ENCODE data around the gene CATSPER1.

The CATSPER1 gene

DNA sequence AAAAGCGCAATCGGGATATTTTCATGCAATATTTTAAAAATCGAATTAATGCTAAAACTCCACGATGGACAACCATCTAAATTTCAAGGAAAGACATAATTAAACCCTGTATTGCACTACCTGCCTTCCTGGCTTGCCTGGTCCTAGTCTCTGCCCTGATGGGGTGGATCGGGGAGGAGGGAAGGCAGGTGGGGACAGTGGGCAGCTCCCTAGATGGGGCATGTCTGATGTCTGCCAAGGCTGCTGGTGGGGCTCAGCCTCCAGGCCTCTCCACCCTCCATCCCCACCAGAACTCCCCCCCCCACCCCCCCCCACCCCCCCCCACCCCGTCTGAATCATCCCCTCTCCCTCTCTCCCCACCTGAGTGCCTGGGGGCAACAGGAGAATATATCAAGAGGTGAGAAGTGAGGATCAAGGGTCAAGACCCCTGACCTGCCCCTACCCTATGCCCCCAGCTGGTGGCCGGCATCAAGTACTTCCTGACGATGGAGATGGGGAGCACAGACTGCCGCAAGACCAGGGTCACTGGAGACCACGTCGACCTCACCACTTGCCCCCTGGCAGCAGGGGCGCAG is 13.8 kb downstream of the CATSPER1 start:
- ATAC-seq, result no peak
- no peak for TF ChIP-seq ISL1 (CRISPR knock-in tag; IDR thresholded peaks at IDR 0.05)
- no peak for TF ChIP-seq ZFP30 (CRISPR knock-in tag; IDR thresholded peaks at IDR 0.05)
- TF ChIP-seq PPARA (CRISPR knock-in tag; IDR thresholded peaks at IDR 0.05; ENCODE audit: borderline replicate concordance), result no peak
- TF ChIP-seq, protein P1, sequence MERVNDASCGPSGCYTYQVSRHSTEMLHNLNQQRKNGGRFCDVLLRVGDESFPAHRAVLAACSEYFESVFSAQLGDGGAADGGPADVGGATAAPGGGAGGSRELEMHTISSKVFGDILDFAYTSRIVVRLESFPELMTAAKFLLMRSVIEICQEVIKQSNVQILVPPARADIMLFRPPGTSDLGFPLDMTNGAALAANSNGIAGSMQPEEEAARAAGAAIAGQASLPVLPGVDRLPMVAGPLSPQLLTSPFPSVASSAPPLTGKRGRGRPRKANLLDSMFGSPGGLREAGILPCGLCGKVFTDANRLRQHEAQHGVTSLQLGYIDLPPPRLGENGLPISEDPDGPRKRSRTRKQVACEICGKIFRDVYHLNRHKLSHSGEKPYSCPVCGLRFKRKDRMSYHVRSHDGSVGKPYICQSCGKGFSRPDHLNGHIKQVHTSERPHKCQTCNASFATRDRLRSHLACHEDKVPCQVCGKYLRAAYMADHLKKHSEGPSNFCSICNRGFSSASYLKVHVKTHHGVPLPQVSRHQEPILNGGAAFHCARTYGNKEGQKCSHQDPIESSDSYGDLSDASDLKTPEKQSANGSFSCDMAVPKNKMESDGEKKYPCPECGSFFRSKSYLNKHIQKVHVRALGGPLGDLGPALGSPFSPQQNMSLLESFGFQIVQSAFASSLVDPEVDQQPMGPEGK (CRISPR knock-in tag; IDR thresholded peaks at IDR 0.05; ENCODE audit: borderline replicate concordance), result no peak
- no peak for TF ChIP-seq ZNF70 (CRISPR knock-in tag; IDR thresholded peaks at IDR 0.05)
- no peak for TF ChIP-seq SNAI2 (CRISPR knock-in tag; IDR thresholded peaks at IDR 0.05)
- TF ChIP-seq, protein P2, sequence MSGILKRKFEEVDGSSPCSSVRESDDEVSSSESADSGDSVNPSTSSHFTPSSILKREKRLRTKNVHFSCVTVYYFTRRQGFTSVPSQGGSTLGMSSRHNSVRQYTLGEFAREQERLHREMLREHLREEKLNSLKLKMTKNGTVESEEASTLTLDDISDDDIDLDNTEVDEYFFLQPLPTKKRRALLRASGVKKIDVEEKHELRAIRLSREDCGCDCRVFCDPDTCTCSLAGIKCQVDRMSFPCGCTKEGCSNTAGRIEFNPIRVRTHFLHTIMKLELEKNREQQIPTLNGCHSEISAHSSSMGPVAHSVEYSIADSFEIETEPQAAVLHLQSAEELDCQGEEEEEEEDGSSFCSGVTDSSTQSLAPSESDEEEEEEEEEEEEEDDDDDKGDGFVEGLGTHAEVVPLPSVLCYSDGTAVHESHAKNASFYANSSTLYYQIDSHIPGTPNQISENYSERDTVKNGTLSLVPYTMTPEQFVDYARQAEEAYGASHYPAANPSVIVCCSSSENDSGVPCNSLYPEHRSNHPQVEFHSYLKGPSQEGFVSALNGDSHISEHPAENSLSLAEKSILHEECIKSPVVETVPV (CRISPR knock-in tag; IDR thresholded peaks at IDR 0.05), result no peak
- TF ChIP-seq, protein P3, sequence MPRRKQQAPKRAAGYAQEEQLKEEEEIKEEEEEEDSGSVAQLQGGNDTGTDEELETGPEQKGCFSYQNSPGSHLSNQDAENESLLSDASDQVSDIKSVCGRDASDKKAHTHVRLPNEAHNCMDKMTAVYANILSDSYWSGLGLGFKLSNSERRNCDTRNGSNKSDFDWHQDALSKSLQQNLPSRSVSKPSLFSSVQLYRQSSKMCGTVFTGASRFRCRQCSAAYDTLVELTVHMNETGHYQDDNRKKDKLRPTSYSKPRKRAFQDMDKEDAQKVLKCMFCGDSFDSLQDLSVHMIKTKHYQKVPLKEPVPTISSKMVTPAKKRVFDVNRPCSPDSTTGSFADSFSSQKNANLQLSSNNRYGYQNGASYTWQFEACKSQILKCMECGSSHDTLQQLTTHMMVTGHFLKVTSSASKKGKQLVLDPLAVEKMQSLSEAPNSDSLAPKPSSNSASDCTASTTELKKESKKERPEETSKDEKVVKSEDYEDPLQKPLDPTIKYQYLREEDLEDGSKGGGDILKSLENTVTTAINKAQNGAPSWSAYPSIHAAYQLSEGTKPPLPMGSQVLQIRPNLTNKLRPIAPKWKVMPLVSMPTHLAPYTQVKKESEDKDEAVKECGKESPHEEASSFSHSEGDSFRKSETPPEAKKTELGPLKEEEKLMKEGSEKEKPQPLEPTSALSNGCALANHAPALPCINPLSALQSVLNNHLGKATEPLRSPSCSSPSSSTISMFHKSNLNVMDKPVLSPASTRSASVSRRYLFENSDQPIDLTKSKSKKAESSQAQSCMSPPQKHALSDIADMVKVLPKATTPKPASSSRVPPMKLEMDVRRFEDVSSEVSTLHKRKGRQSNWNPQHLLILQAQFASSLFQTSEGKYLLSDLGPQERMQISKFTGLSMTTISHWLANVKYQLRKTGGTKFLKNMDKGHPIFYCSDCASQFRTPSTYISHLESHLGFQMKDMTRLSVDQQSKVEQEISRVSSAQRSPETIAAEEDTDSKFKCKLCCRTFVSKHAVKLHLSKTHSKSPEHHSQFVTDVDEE (CRISPR knock-in tag; IDR thresholded peaks at IDR 0.05), result no peak
- TF ChIP-seq ZNF565 (CRISPR knock-in tag; conservative IDR thresholded peaks at IDR 0.05; ENCODE audit: low read depth), result no peak
- TF ChIP-seq ZFP3 (CRISPR knock-in tag; IDR thresholded peaks at IDR 0.05), result no peak
- no peak for TF ChIP-seq TCF4 (CRISPR knock-in tag; IDR thresholded peaks at IDR 0.05; ENCODE audit: borderline replicate concordance)
- no peak for TF ChIP-seq OSR1 (CRISPR knock-in tag; IDR thresholded peaks at IDR 0.05)
- TF ChIP-seq, protein P4, sequence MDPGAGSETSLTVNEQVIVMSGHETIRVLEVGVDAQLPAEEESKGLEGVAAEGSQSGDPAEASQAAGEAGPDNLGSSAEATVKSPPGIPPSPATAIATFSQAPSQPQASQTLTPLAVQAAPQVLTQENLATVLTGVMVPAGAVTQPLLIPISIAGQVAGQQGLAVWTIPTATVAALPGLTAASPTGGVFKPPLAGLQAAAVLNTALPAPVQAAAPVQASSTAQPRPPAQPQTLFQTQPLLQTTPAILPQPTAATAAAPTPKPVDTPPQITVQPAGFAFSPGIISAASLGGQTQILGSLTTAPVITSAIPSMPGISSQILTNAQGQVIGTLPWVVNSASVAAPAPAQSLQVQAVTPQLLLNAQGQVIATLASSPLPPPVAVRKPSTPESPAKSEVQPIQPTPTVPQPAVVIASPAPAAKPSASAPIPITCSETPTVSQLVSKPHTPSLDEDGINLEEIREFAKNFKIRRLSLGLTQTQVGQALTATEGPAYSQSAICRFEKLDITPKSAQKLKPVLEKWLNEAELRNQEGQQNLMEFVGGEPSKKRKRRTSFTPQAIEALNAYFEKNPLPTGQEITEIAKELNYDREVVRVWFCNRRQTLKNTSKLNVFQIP (CRISPR knock-in tag; IDR thresholded peaks at IDR 0.05; ENCODE audit: borderline replicate concordance, low read depth), result no peak
- TF ChIP-seq GLIS3 (CRISPR knock-in tag; IDR thresholded peaks at IDR 0.05), result no peak
- TF ChIP-seq, protein P5, sequence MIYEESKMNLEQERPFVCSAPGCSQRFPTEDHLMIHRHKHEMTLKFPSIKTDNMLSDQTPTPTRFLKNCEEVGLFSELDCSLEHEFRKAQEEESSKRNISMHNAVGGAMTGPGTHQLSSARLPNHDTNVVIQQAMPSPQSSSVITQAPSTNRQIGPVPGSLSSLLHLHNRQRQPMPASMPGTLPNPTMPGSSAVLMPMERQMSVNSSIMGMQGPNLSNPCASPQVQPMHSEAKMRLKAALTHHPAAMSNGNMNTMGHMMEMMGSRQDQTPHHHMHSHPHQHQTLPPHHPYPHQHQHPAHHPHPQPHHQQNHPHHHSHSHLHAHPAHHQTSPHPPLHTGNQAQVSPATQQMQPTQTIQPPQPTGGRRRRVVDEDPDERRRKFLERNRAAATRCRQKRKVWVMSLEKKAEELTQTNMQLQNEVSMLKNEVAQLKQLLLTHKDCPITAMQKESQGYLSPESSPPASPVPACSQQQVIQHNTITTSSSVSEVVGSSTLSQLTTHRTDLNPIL (CRISPR knock-in tag; IDR thresholded peaks at IDR 0.05; ENCODE audit: low read depth), result no peak

DNA sequence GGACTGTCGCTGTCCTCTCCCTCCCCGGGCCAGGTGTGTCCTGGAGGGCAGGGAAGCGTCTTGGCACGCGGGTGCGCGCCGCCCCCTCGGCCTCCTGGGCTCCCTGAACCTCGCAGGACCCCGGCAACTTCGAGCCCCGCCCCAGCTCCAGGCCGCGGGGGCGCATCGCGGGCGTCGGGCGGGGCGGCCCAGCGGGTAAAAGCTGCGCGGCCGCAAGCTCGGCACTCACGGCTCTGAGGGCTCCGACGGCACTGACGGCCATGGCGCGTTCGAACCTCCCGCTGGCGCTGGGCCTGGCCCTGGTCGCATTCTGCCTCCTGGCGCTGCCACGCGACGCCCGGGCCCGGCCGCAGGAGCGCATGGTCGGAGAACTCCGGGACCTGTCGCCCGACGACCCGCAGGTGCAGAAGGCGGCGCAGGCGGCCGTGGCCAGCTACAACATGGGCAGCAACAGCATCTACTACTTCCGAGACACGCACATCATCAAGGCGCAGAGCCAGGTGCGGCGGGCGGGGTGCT is 14.4 kb downstream of the CATSPER1 start, which contains the start of gene CST6:
Gene CST6, plus strand, starts transcription at position 224 of the 519 bp plus-strand sequence. Its CDS starts 37 bp downstream, at position 261.
- ATAC-seq, result no peak

DNA sequence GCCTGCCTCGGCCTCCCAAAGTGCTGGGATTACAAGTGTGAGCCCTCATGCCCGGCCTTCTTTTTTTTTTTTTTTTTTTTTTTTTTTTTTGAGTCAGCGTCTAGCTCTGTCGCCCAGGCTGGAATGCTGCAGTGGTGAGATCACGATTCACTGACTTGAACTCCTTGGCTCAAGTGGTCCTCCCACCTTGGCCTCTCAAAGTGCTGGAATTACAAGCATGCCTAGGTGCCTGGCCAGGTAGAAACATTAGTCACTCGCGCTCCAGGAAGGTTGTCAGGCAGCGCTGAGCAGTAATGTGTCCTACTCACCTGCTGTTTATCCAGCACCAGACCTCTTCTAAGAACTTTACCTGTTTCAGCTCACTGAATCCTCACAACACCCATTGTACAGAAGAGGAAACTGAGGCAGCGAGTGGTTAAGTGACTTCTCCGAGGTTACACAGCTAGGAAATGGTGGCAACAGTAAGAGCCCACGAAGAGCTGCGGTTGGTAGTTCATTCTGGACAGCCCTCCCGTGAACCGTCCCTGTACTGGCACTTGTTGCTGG is 15.0 kb downstream of the CATSPER1 start:
- ATAC-seq, result peak; percentile 9; the same call in 2 of the 3 replicates
- TF ChIP-seq, protein P5 (CRISPR knock-in tag; IDR thresholded peaks at IDR 0.05; ENCODE audit: low read depth), result no peak
- TF ChIP-seq ISL1 (CRISPR knock-in tag; IDR thresholded peaks at IDR 0.05), result no peak
- TF ChIP-seq CSDC2 (CRISPR knock-in tag; IDR thresholded peaks at IDR 0.05), result no peak
- TF ChIP-seq TCF4 (CRISPR knock-in tag; IDR thresholded peaks at IDR 0.05; ENCODE audit: borderline replicate concordance), result no peak
- TF ChIP-seq ZNF565 (CRISPR knock-in tag; conservative IDR thresholded peaks at IDR 0.05; ENCODE audit: low read depth), result no peak
- TF ChIP-seq, protein P4 (CRISPR knock-in tag; IDR thresholded peaks at IDR 0.05; ENCODE audit: borderline replicate concordance, low read depth), result no peak
- TF ChIP-seq SNAI2 (CRISPR knock-in tag; IDR thresholded peaks at IDR 0.05), result no peak
- TF ChIP-seq, protein P3 (CRISPR knock-in tag; IDR thresholded peaks at IDR 0.05), result no peak
- TF ChIP-seq, protein P2 (CRISPR knock-in tag; IDR thresholded peaks at IDR 0.05), result no peak

More for the DNA sequence above, 14.4 kb downstream of the CATSPER1 start, which contains the start of gene CST6:
- no peak for TF ChIP-seq ISL1 (CRISPR knock-in tag; IDR thresholded peaks at IDR 0.05)
- no peak for TF ChIP-seq ZC3H10 (CRISPR knock-in tag; IDR thresholded peaks at IDR 0.05)
- no peak for TF ChIP-seq ZNF70 (CRISPR knock-in tag; IDR thresholded peaks at IDR 0.05)
- no peak for TF ChIP-seq GLIS3 (CRISPR knock-in tag; IDR thresholded peaks at IDR 0.05)
